ENCODE results near the gene ALOX15B.
"Not testable (repeated sequence)": the region's sequence is repeated elsewhere in the genome, so short reads cannot be mapped to it uniquely, and the experiment has no call there.

The ALOX15B gene

GRCh38 chr17:8064561-8065019 lies 25.7 kb downstream of the ALOX15B start:
- DNase-seq: no peak

GRCh38 chr17:8066841-8067775 lies 28.2 kb downstream of the ALOX15B start:
- no peak for DNase-seq

GRCh38 chr17:8067806-8068205 lies 28.9 kb downstream of the ALOX15B start:
- DNase-seq: no peak

DNA sequence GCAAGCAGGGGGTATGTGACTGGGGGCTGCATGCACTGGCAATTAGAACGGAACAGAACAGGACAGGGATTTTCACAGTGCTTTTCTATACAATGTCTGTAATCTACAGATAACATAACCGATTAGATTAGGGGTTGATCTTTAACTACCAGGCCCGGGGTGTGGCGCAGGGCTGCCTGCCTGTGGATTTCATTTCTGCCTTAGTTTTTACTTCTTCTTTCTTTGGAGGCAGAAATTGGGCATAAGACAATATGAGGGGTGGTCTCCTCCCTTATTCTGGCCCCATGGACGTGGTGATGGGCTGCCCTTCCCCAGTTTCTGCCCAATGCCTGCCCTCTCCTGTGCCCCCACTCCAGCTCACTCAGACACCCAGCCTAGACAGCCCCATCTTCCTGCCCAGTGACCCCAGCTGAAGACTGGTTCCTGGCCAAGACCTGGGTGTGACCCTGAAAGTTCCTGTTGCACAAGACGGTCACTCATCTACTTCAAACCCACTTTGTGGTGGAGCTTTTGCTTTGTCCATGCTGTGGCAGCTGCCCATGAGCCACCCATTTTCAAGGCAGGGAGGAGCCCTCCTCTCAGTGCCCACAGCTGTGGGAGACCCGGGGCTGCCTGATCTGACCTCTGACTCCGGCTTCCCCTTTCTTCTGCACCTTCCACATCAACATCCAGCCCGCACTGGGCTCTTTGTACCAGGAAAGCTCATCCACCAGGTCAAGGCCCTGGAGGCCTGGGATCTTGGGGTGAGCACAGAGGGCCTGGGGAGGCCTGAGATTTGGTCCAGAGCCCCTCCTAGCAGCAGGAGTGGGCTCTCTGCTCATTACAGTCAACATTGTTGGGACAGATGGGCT lies 30.1 kb downstream of the ALOX15B start:
- DNase-seq: no peak

- DNase-seq: no peak
Observed at GRCh38 chr17:8069587-8069860, 30.7 kb downstream of the ALOX15B start.

DNA sequence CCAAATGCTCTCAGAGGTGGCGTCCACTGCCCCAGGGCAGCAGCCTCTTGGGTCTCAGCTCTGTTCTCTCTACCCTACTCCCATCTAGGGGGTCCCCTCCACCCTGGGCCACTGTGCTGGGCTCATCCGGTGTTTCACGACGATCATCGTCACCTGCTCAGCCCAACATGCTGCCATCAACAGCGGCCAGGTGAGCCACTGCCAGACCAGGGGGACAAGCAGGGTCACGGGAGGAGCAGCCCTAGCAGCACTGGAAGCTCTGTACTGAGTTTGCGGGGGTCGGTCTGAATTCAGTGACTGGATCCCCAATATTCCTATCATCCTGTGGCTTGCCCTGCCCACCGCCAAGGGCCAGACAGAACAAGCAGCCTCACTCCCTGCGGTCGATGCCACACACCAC lies 32.6 kb downstream of the ALOX15B start:
- DNase-seq: no peak

- DNase-seq: no peak
Observed at GRCh38 chr17:8072341-8072728, 33.5 kb downstream of the ALOX15B start.

DNA sequence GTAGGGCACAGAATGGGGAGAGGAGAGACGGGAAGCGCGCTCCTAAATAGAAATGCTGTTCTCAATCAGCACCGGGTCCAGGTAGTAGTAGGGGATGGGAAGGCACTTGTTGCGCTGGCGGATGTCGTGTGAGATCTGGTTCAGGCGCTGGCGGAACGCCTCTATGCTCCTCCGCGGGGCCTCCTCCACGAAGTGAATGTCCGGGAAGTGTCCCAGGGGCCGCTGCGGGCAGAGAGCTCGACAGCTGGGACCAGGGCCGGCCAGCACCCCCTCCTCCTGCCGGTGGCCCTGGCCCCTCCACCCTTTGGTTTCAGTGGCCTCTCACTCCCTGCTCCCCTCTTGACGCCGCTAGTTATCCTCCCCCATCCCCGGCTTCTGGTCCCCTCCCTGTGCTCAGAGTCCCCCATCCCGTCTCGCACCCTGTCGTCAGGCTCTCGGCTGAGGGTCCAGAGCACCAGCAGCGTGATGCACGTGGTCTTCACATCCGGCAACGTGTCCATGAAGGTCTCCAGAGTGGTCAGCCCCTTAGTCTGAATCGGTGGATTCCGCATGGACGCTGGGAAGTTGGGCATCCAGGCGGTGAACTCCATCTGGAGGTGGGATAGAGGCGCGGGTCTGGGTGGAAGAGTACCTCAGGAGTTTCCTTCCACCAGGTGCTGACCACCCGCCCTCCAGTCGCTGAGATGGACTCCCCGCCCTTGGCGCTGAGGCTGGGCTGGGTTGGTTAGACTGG lies 34.0 kb downstream of the ALOX15B start:
- DNase-seq: no peak

- DNase-seq: no peak
Observed at GRCh38 chr17:8073627-8074484, 35.0 kb downstream of the ALOX15B start.

DNA sequence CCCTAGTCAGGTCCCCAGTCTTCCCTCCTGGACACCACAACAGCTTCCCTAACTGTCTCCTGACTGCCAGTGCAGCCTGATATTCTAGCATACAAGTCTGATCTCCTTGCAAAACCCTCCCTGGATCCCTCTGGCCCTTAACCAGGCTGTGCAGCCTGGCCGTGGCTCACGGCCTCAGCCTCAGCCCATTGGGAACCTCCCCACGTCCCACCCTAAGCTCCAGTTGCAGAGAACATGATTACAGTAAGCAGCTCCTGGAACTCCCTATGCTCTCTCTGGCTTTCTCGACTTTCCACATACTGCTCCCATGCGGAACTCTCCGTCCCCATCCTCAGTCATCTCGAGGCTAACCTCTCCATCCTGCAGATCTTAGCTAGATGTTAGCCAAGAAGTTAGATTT lies 35.7 kb downstream of the ALOX15B start:
- no peak for DNase-seq

- no peak for DNase-seq
Observed at GRCh38 chr17:8075081-8075480, 36.2 kb downstream of the ALOX15B start.

- DNase-seq: no peak
Observed at GRCh38 chr17:8075574-8076342, 36.9 kb downstream of the ALOX15B start.

- no peak for DNase-seq
Observed at GRCh38 chr17:8076502-8077266, 37.8 kb downstream of the ALOX15B start.

GRCh38 chr17:8077939-8078338 lies 39.1 kb downstream of the ALOX15B start:
- not testable (repeated sequence) for DNase-seq

DNA sequence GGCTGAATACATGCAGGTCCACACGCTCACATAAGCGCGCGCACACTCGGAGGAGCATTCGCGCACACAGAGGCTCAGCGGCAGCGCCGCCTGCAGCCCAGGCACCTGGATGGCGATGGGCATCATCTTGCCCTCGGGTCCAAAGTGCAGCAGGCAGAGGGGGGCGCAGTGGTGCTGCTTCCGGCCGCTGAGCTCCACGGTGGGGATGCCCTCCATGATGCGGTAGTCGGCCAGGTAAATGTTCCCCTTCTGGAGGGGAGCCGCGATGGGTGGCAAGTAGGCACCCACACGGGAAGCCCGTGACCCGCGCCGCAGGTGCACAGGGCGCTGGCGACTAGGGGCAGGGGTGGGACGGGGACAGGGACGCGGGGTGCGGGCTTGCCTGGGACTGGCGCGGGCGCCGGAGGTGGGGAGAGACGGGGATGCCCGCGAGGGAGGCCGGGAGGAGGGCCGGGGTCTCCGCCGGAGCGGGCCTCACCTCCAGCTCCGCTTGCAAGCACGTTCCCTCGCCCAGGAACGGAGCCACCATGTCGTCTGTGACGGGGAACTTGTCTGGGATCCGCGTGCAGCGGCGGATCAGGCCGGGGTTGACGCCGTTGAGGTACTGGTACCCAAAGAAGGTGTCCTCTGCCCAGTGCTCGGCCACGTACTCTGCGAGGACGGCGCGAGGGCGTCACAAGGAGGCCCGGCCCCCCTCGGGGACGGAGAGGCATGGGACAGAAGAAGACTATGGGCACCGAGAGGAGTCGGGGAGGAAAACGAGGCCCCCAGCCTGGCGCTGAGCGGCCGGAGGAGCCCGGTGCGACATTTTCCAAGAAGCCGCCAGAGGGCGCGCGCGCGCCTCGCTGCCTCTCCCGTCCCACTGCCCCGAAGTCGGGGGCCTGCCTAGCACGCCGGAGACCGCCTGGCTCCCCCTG lies 40.7 kb downstream of the ALOX15B start:
- DNase-seq: no peak

- no peak for DNase-seq
Observed at GRCh38 chr17:8080208-8080798, 41.4 kb downstream of the ALOX15B start.

GRCh38 chr17:8080799-8081219 lies 42.0 kb downstream of the ALOX15B start:
- no peak for DNase-seq

GRCh38 chr17:8081876-8082275 lies 43.0 kb downstream of the ALOX15B start:
- no peak for DNase-seq

- no peak for DNase-seq
Observed at GRCh38 chr17:8082292-8082691, 43.4 kb downstream of the ALOX15B start.

Measured in NCI-H2107 (cell line).